ENCODE measurements around the gene PLEKHG7. TPM values are rescaled to one million over a fixed set of nuclear protein-coding genes. Genes with fewer than 3 reads are reported as not detected.

Gene PLEKHG7
- total RNA-seq, 1 experiment from 2014 or later, result not detected

- no TSS peak for BruUV-seq (replicated peaks)
Measured at GRCh38 chr12:92765871-92766270, 63.1 kb downstream of the PLEKHG7 start.

GRCh38 chr12:92769124-92769901 lies 66.5 kb downstream of the PLEKHG7 start:
- BruUV-seq (replicated peaks), result no TSS peak
- H3K4me3 ChIP-seq (ENCODE audit: low read depth, low read length, poor library complexity, severe bottlenecking), result no peak overlapping the region
- H3K36me3 ChIP-seq (ENCODE audit: insufficient read depth, low read length, poor library complexity, severe bottlenecking), result no peaks in the 10 kb centered on the region
- ChIA-PET CTCF (no interaction called here), POLR2A (ENCODE audit: low non-redundant PET) (no interaction called here)
- no peak for DNase-seq (ENCODE audit: low spot score)
- no peaks in the 10 kb centered on the region for H3K9me3 ChIP-seq (ENCODE audit: low read depth, low read length, poor library complexity, severe bottlenecking)
- no peaks in the 10 kb centered on the region for H3K27me3 ChIP-seq (replicated peaks; ENCODE audit: insufficient read depth, low read depth, low read length, poor library complexity)
- no peak overlapping the region for H3K27ac ChIP-seq (ENCODE audit: low read depth, low read length, poor library complexity, severe bottlenecking)
- TF ChIP-seq CTCF (conservative IDR thresholded peaks at IDR 0.05; ENCODE audit: low read depth, low read length), result no peak
- TF ChIP-seq EZH2 (IDR thresholded peaks at IDR 0.05; ENCODE audit: borderline replicate concordance, low read depth, low read length, poor library complexity, severe bottlenecking), result no peak
- intact Hi-C loops (cut with micrococcal nuclease; ENCODE audit: unreplicated experiment), result no loop called here
- peaks cover 40% of the 10 kb centered on the region for H3K4me1 ChIP-seq (ENCODE audit: insufficient read depth, low read length, poor library complexity, severe bottlenecking)

More at GRCh38 chr12:92765871-92766270, 63.1 kb downstream of the PLEKHG7 start:
- TF ChIP-seq CTCF (conservative IDR thresholded peaks at IDR 0.05; ENCODE audit: low read depth, low read length), result no peak
- no peak for TF ChIP-seq EZH2 (IDR thresholded peaks at IDR 0.05; ENCODE audit: borderline replicate concordance, low read depth, low read length, poor library complexity, severe bottlenecking)
- no peak for DNase-seq (ENCODE audit: low spot score)
- CTCF ChIA-PET, result interaction anchor here (0.7 kb wide), 1 partner anchor 157 kb away, joined by 6 read pairs; no protein-coding TSS in a partner anchor
- H3K27ac ChIP-seq (ENCODE audit: low read depth, low read length, poor library complexity, severe bottlenecking), result no peak overlapping the region
- intact Hi-C loops (cut with micrococcal nuclease; ENCODE audit: unreplicated experiment), result no loop called here
- POLR2A ChIA-PET (ENCODE audit: low non-redundant PET), result no interaction called here
- no peaks in the 10 kb centered on the region for H3K9me3 ChIP-seq (ENCODE audit: low read depth, low read length, poor library complexity, severe bottlenecking)
- H3K4me1 ChIP-seq (ENCODE audit: insufficient read depth, low read length, poor library complexity, severe bottlenecking), result peaks cover 17% of the 10 kb centered on the region
- no peaks in the 10 kb centered on the region for H3K27me3 ChIP-seq (replicated peaks; ENCODE audit: insufficient read depth, low read depth, low read length, poor library complexity)
- no peaks in the 10 kb centered on the region for H3K36me3 ChIP-seq (ENCODE audit: insufficient read depth, low read length, poor library complexity, severe bottlenecking)
- H3K4me3 ChIP-seq (ENCODE audit: low read depth, low read length, poor library complexity, severe bottlenecking), result no peak overlapping the region

GRCh38 chr12:92771001-92771400 lies 68.2 kb downstream of the PLEKHG7 start:
- Histone ChIP-seq H3K4me3 (ENCODE audit: low read depth, low read length, poor library complexity, severe bottlenecking) (no peak overlapping the region), H3K27ac (ENCODE audit: low read depth, low read length, poor library complexity, severe bottlenecking) (no peak overlapping the region), H3K9me3 (ENCODE audit: low read depth, low read length, poor library complexity, severe bottlenecking) (no peaks in the 10 kb centered on the region), H3K27me3 (replicated peaks; ENCODE audit: insufficient read depth, low read depth, low read length, poor library complexity) (no peaks in the 10 kb centered on the region), H3K36me3 (ENCODE audit: insufficient read depth, low read length, poor library complexity, severe bottlenecking) (no peaks in the 10 kb centered on the region), H3K4me1 (ENCODE audit: insufficient read depth, low read length, poor library complexity, severe bottlenecking) (peaks cover 40% of the 10 kb centered on the region)
- BruUV-seq (replicated peaks), result no TSS peak
- CTCF ChIA-PET, result no interaction called here
- no peak for DNase-seq (ENCODE audit: low spot score)
- TF ChIP-seq CTCF (conservative IDR thresholded peaks at IDR 0.05; ENCODE audit: low read depth, low read length), result no peak
- TF ChIP-seq EZH2 (IDR thresholded peaks at IDR 0.05; ENCODE audit: borderline replicate concordance, low read depth, low read length, poor library complexity, severe bottlenecking), result no peak
- POLR2A ChIA-PET (ENCODE audit: low non-redundant PET), result no interaction called here
- intact Hi-C loops (cut with micrococcal nuclease; ENCODE audit: unreplicated experiment), result no loop called here

Data from A673 (cell line).